K562 (cell line): ENCODE measurements around the gene ELOF1. TPM values are rescaled to one million over a fixed set of nuclear protein-coding genes. Genes with fewer than 3 reads are reported as not detected.

Experiments used
- PHF21A ChIP-seq: fragments of 450-650 bp; IDR thresholded peaks from 2 replicates; pipeline ENCODE4 v1.6.1; 2017; ENCODE audit warnings: low read depth, borderline replicate concordance
- POLR2AphosphoS2 ChIP-seq: IDR thresholded peaks from 2 replicates; pipeline ENCODE4 v1.6.1; 2012; ENCODE audit warnings: low read length, improper control_type of control experiment
- REST ChIP-seq, 2 experiments: fragments of 450-650 bp; formaldehyde crosslinking in 1 of 2; IDR thresholded peaks; 2 replicates each; pipeline versions ENCODE4 v1.4.0 to v1.6.1; 2014 to 2020; ENCODE audit warnings: mild to moderate bottlenecking in 2 of 2, borderline replicate concordance in 1 of 2, low read depth in 1 of 2
- SNAPC5 ChIP-seq: fragments of 250-450 bp; sonication (Bioruptor Pico); IDR thresholded peaks from 2 replicates; pipeline ENCODE4 v1.8.0; 2021; ENCODE audit warnings: moderate library complexity, mild to moderate bottlenecking, inconsistent platforms
- TARDBP ChIP-seq: fragments of 450-650 bp; IDR thresholded peaks from 2 replicates; pipeline ENCODE4 v1.6.1; 2016
- polyA plus RNA-seq, 8 experiments: library from polyadenylated mRNA; depleted of rRNA in 4 of 8; stranded (reverse) in 5 of 8; unstranded in 3 of 8; fragments of >200 nt; fragmentation: Nextera tagmentation in 2 of 8; fragmentation: Illumina TruSeq in 1 of 8; extraction: Ambion mirVana in 2 of 8; extraction: Trizol in 1 of 8; gene quantifications; 2 replicates each; pipeline versions ENCODE4 v1.2.1 to v1.2.3, GENCODE V29; 2011 to 2014; ENCODE audit warnings: inconsistent platforms in 1 of 8, missing spikeins in 1 of 8
- total RNA-seq, 7 experiments: library from RNA; depleted of rRNA in 6 of 7; stranded (reverse); fragments of >200 nt in 6 of 7; fragmentation: Illumina TruSeq in 2 of 7; extraction: Trizol in 2 of 7; gene quantifications; 2 replicates each; pipeline versions ENCODE4 v1.2.1 to v1.2.3, GENCODE V29; 2011 to 2021; ENCODE audit warnings: low replicate concordance in 1 of 7

The ELOF1 gene
- total and polyA plus RNA-seq, 9 of the 15 experiments (the other 6 are each of a cell fraction or from before 2014, with no cell fraction given) = 16.7 to 147 (median 74.2) TPM

- peak; percentile 92 for TF ChIP-seq REST (IDR thresholded peaks at IDR 0.05; ENCODE audit: borderline replicate concordance)
- no peak for TF ChIP-seq REST (CRISPR knock-in tag; IDR thresholded peaks at IDR 0.05; ENCODE audit: low read depth)
- no peak for TF ChIP-seq TARDBP
- TF ChIP-seq POLR2AphosphoS2 = peak; percentile 43; the same call in 1 of the 2 replicates
- TF ChIP-seq SNAPC5 (CRISPR knock-in tag) = no peak
- peak; percentile 77 for TF ChIP-seq PHF21A
Observed at GRCh38 chr19:11560404-11561051, 1.5 kb upstream of the ELOF1 start (continued).
